ENCODE data around the gene IGFLR1.
"Not testable (repeated sequence)": the region's sequence is repeated elsewhere in the genome, so short reads cannot be mapped to it uniquely, and the experiment has no call there.

IGFLR1 gene

GRCh38 chr19:35777086-35777841 is 35.0 kb upstream of the IGFLR1 start:
- DNase-seq: no peak

GRCh38 chr19:35776102-35776788 is 34.0 kb upstream of the IGFLR1 start:
- no peak for DNase-seq

GRCh38 chr19:35775298-35776101 is 33.2 kb upstream of the IGFLR1 start, which contains the start of gene ARHGAP33:
Gene ARHGAP33 (plus strand): TSS chr19:35775564. CDS start chr19:35775659, 95 bp downstream.
- DNase-seq: peak; percentile 90

- DNase-seq: no peak
These were observed 32.7 kb upstream of the IGFLR1 start for GRCh38 chr19:35775046-35775297.

GRCh38 chr19:35774274-35775045 is 32.2 kb upstream of the IGFLR1 start:
- DNase-seq: no peak

- DNase-seq: no peak
These were observed 31.0 kb upstream of the IGFLR1 start for GRCh38 chr19:35773020-35773806.

- DNase-seq: not testable (repeated sequence)
These were observed 30.1 kb upstream of the IGFLR1 start for GRCh38 chr19:35772362-35772761.

GRCh38 chr19:35768082-35768421 is 25.8 kb upstream of the IGFLR1 start:
- DNase-seq: no peak

- DNase-seq: no peak
These were observed 25.2 kb upstream of the IGFLR1 start for GRCh38 chr19:35767288-35768081.

GRCh38 chr19:35766571-35767104 is 24.4 kb upstream of the IGFLR1 start:
- DNase-seq: no peak

GRCh38 chr19:35764432-35765315 is 22.4 kb upstream of the IGFLR1 start:
- DNase-seq: no peak

GRCh38 chr19:35760711-35761349 is 18.6 kb upstream of the IGFLR1 start:
- no peak for DNase-seq

- DNase-seq: no peak
These were observed 17.4 kb upstream of the IGFLR1 start for GRCh38 chr19:35759697-35760096.

GRCh38 chr19:35757749-35758608 is 15.7 kb upstream of the IGFLR1 start, which contains the start of gene PROSER3:
Gene PROSER3 (plus strand): TSS chr19:35758176. CDS start chr19:35758216, 40 bp downstream.
- DNase-seq: peak; percentile 98

GRCh38 chr19:35757231-35757748 is 15.0 kb upstream of the IGFLR1 start:
- no peak for DNase-seq

GRCh38 chr19:35756377-35757230 is 14.4 kb upstream of the IGFLR1 start, which contains the start of gene HSPB6:
Gene HSPB6 (minus strand): TSS chr19:35757029. CDS start chr19:35757008, 21 bp downstream.
- no peak for DNase-seq

Data from NCI-H187 treated with DMSO at 0.1 percent for 48 hours (cell line).